ENCODE results near the gene GINS3.

DNA sequence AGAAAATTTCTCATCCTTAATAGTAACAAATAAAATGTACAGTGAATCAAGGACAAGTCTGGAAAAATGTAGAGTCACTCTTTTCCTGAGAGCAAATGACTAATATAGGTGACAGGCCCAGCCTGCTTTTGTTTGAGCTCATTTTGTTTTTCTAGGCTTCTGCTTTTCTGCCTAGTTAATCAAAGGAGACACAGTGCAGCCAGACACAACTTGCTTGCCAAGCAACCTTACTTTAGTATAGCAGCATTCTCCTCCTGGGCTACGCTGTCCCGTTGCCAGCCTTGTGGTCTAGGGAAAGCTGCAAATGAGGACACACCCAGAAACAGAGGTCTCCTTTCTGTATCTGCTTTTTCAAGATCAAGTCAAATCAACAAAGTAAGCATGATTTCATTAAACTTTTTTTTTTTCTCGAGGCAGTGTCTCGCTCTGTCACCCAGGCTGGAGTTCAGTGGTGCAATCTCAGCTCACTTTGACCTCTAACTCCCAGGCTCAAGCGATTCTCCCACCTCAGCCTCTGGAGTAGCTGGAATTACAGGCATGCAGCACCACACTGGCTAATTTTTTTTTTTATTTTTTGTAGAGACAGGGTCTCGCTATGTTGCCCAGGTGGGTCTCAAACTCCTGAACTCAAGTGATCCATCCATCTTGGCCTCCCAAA is 17.2 kb downstream of the GINS3 start:
- TF ChIP-seq, protein P1, sequence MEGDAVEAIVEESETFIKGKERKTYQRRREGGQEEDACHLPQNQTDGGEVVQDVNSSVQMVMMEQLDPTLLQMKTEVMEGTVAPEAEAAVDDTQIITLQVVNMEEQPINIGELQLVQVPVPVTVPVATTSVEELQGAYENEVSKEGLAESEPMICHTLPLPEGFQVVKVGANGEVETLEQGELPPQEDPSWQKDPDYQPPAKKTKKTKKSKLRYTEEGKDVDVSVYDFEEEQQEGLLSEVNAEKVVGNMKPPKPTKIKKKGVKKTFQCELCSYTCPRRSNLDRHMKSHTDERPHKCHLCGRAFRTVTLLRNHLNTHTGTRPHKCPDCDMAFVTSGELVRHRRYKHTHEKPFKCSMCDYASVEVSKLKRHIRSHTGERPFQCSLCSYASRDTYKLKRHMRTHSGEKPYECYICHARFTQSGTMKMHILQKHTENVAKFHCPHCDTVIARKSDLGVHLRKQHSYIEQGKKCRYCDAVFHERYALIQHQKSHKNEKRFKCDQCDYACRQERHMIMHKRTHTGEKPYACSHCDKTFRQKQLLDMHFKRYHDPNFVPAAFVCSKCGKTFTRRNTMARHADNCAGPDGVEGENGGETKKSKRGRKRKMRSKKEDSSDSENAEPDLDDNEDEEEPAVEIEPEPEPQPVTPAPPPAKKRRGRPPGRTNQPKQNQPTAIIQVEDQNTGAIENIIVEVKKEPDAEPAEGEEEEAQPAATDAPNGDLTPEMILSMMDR (IDR thresholded peaks at IDR 0.05) = no peak
- no peak for TF ChIP-seq POLR2AphosphoS5 (IDR thresholded peaks at IDR 0.05; ENCODE audit: low read depth, low read length)
- no peak for TF ChIP-seq SIN3A (IDR thresholded peaks at IDR 0.05; ENCODE audit: borderline replicate concordance, insufficient read depth, low read depth, low read length)
